Breast epithelium (tissue), 4 donors: ENCODE measurements around the gene RNF150. TPM values are rescaled to one million over a fixed set of nuclear protein-coding genes. Genes with fewer than 3 reads are reported as not detected.

Experiments
- DNase-seq, 2 donors: peaks; one replicate each; pipeline ENCODE4 v3.0.0-alpha.2; 2019; ENCODE audit warnings: low spot score in 2 of 2
- H3K27ac ChIP-seq, 2 donors: fragments of 200-600 bp; sonication (generic) in 1 of 2; one replicate each; pipeline ENCODE4 v1.5.1; 2016 to 2019; ENCODE audit warnings: mild to moderate bottlenecking in 1 of 2
- H3K27me3 ChIP-seq, 2 donors: fragments of 200-600 bp; sonication (generic) in 1 of 2; one replicate each; pipeline versions ENCODE4 v1.5.1 to v1.6.0; 2017 to 2019; ENCODE audit warnings: control low read depth in 1 of 2, mild to moderate bottlenecking in 1 of 2
- H3K36me3 ChIP-seq: fragments of 200-600 bp; one replicate; pipeline ENCODE4 v1.5.1; 2019
- H3K4me1 ChIP-seq, 2 donors: fragments of 200-600 bp; sonication (generic); one replicate each; pipeline ENCODE4 v1.5.1; 2016 to 2019; ENCODE audit warnings: control low read depth in 1 of 2
- H3K4me3 ChIP-seq, 3 donors: fragments of 200-600 bp; sonication (generic); 1 replicate in 2 of 3; 2 replicates in 1 of 3; pipeline ENCODE4 v1.5.1; 2016 to 2019; ENCODE audit warnings: mild to moderate bottlenecking in 3 of 3, moderate library complexity in 2 of 3
- H3K9me3 ChIP-seq, 2 donors: fragments of 200-600 bp; sonication (generic) in 1 of 2; one replicate each; pipeline ENCODE4 v1.5.1; 2016 to 2019; ENCODE audit warnings: control low read depth in 1 of 2
- CTCF ChIP-seq, 3 donors: fragments of 450-650 bp; IDR thresholded peaks; one replicate each; pipeline ENCODE4 v1.5.1; 2016 to 2017; ENCODE audit warnings: antibody characterized with exemption in 3 of 3, mild to moderate bottlenecking in 3 of 3, moderate library complexity in 3 of 3
- POLR2A ChIP-seq: fragments of 450-650 bp; IDR thresholded peaks from one replicate; pipeline ENCODE4 v1.6.1; 2016; ENCODE audit warnings: antibody characterized with exemption, mild to moderate bottlenecking, moderate library complexity
- POLR2AphosphoS5 ChIP-seq, 3 donors: sonication (generic); formaldehyde crosslinking; IDR thresholded peaks; one replicate each; pipeline ENCODE4 v1.6.1; 2017; ENCODE audit warnings: antibody characterized with exemption in 3 of 3
- intact Hi-C: fragments of 100-400 bp; cut with DNase I; formaldehyde crosslinking; loops from one replicate; pipeline ENCODE4 v1.15.1; 2023; ENCODE audit warnings: low total_unique reads
- total RNA-seq, 3 donors: library from RNA; depleted of rRNA; stranded (reverse); fragments of >200 nt; gene quantifications; one replicate each; pipeline ENCODE4 v1.1.0, GENCODE V29; 2016

Gene RNF150
- total RNA-seq, 3 donors from 2014 or later = 5.6 to 19.7 (median 14.8) TPM

- Histone ChIP-seq H3K4me3 (no peak overlapping the region), H3K4me1 (no peaks in the 10 kb centered on the region), H3K9me3 (no peaks in the 10 kb centered on the region), H3K36me3 (no peaks in the 10 kb centered on the region), H3K27ac (no peak overlapping the region), H3K27me3 (no peaks in the 10 kb centered on the region)
- DNase-seq = no peak
- TF ChIP-seq POLR2A (no peak), CTCF (IDR thresholded peaks at IDR 0.05) (no peak), POLR2AphosphoS5 (IDR thresholded peaks at IDR 0.05) (no peak)
- intact Hi-C loops = no loop called here
Measured at GRCh38 chr4:141009931-141010330, 123.3 kb downstream of the RNF150 start.

- Histone ChIP-seq H3K27ac (no peak overlapping the region), H3K4me3 (no peak overlapping the region), H3K27me3 (no peaks in the 10 kb centered on the region), H3K4me1 (no peaks in the 10 kb centered on the region), H3K36me3 (no peaks in the 10 kb centered on the region), H3K9me3 (no peaks in the 10 kb centered on the region)
- no peak for TF ChIP-seq CTCF (IDR thresholded peaks at IDR 0.05)
- TF ChIP-seq POLR2AphosphoS5 (IDR thresholded peaks at IDR 0.05) = no peak
- TF ChIP-seq POLR2A = no peak
- no peak for DNase-seq
- intact Hi-C loops = no loop called here
Measured at GRCh38 chr4:141009129-141009528, 124.1 kb downstream of the RNF150 start.

GRCh38 chr4:141006242-141006802 lies 126.9 kb downstream of the RNF150 start:
- no peak for TF ChIP-seq CTCF (IDR thresholded peaks at IDR 0.05)
- TF ChIP-seq POLR2AphosphoS5 (IDR thresholded peaks at IDR 0.05) = no peak
- TF ChIP-seq POLR2A = no peak
- intact Hi-C loops = no loop called here
- DNase-seq = no peak
- H3K36me3 ChIP-seq = no peaks in the 10 kb centered on the region
- H3K4me3 ChIP-seq = no peak overlapping the region
- H3K27ac ChIP-seq = no peak overlapping the region
- no peaks in the 10 kb centered on the region for H3K4me1 ChIP-seq
- H3K9me3 ChIP-seq = no peaks in the 10 kb centered on the region
- no peaks in the 10 kb centered on the region for H3K27me3 ChIP-seq

- Histone ChIP-seq H3K27ac (no peak overlapping the region), H3K4me1 (no peaks in the 10 kb centered on the region), H3K9me3 (no peaks in the 10 kb centered on the region), H3K4me3 (no peak overlapping the region), H3K36me3 (no peaks in the 10 kb centered on the region), H3K27me3 (no peaks in the 10 kb centered on the region)
- DNase-seq = no peak
- no peak for TF ChIP-seq POLR2AphosphoS5 (IDR thresholded peaks at IDR 0.05)
- no peak for TF ChIP-seq CTCF (IDR thresholded peaks at IDR 0.05)
- TF ChIP-seq POLR2A = no peak
- intact Hi-C loops = no loop called here
Measured at GRCh38 chr4:141004823-141005222, 128.4 kb downstream of the RNF150 start.

GRCh38 chr4:141003193-141003592 lies 130.1 kb downstream of the RNF150 start:
- no peak for DNase-seq
- Histone ChIP-seq H3K9me3 (no peaks in the 10 kb centered on the region), H3K4me1 (no peaks in the 10 kb centered on the region), H3K27ac (no peak overlapping the region), H3K4me3 (no peak overlapping the region), H3K36me3 (no peaks in the 10 kb centered on the region), H3K27me3 (no peaks in the 10 kb centered on the region)
- TF ChIP-seq POLR2A (no peak), CTCF (IDR thresholded peaks at IDR 0.05) (no peak), POLR2AphosphoS5 (IDR thresholded peaks at IDR 0.05) (no peak)
- intact Hi-C loops = no loop called here
